Measurements from ENCODE around the gene VPS37B. TPM values are rescaled to one million over a fixed set of nuclear protein-coding genes. Genes with fewer than 3 reads are reported as not detected.

VPS37B gene
- total and polyA plus RNA-seq, 2 of the 8 experiments (the other 6 are each of a cell fraction or from before 2014, with no cell fraction given) = 11.9 to 15.7 TPM

DNA sequence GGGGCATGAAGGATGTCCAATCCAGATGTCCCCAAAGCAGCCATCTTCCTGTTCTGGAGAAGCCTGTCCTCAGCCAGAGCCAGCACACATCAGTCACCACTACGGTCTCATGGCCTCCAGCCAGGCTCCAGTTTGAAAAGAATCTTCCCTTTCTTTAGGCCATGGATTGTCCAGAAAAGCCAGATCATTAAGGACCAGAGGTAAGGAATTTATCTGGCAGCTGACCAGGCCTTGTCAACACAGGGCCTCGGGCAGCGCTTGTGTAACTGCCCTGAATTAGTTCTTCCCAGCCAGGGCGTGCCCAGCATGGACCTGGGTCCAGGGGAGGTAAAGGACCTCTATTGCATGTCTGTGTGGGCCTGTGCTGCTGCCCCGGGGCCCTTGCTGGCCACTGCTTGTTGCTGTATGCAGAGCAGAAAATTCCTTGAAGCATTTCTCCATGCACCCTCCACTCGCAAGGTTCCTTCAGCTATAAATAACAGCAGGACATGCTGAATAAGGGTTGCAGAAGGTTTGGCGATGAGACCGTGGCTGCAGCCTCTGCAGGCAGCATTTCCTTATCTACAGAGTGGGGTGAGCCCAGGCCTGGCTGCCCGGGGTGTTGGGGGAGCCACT is 21.7 kb upstream of the VPS37B start (continued):
- no peak for TF ChIP-seq BCL11A (IDR thresholded peaks at IDR 0.05; ENCODE audit: low read depth in 2 of 2, low read length in 2 of 2)
- no peak for TF ChIP-seq PHF8 (conservative IDR thresholded peaks at IDR 0.05; ENCODE audit: low read depth, low read length)
- TF ChIP-seq RAD21 (IDR thresholded peaks at IDR 0.05 in 1 of 2, conservative IDR thresholded peaks at IDR 0.05 in 1 of 2; ENCODE audit: low read depth in 2 of 2, low read length in 2 of 2) = no peak
- no peak for TF ChIP-seq EP300 (IDR thresholded peaks at IDR 0.05; ENCODE audit: borderline replicate concordance in 1 of 2, low read depth in 2 of 2, low read length in 2 of 2)
- no peak for TF ChIP-seq FOSL1 (IDR thresholded peaks at IDR 0.05; ENCODE audit: insufficient read depth, low read depth, low read length)

Measured in H1 (cell line).